Measurements from ENCODE around the gene RBM44.

The RBM44 gene

GRCh38 chr2:237863689-237864443 is 65.3 kb downstream of the RBM44 start:
- Histone ChIP-seq H3K4me1 (ENCODE audit: control insufficient read depth, insufficient read depth, low read length) (peaks cover 4% of the 10 kb centered on the region), H3K36me3 (ENCODE audit: control insufficient read depth in 2 of 2, insufficient read depth in 1 of 2, low read length in 2 of 2) (no peaks in the 10 kb centered on the region), H3K9me3 (ENCODE audit: control insufficient read depth, insufficient read depth, low read depth, low read length) (no peaks in the 10 kb centered on the region), H3K4me3 (ENCODE audit: low read depth, low read length) (no peak overlapping the region), H3K27ac (ENCODE audit: extremely low read depth, low read depth, low read length) (no peak overlapping the region)
- no peak for TF ChIP-seq ZNF610 (tag by site-specific recombination; IDR thresholded peaks at IDR 0.05; ENCODE audit: borderline replicate concordance)
- TF ChIP-seq, protein P1, sequence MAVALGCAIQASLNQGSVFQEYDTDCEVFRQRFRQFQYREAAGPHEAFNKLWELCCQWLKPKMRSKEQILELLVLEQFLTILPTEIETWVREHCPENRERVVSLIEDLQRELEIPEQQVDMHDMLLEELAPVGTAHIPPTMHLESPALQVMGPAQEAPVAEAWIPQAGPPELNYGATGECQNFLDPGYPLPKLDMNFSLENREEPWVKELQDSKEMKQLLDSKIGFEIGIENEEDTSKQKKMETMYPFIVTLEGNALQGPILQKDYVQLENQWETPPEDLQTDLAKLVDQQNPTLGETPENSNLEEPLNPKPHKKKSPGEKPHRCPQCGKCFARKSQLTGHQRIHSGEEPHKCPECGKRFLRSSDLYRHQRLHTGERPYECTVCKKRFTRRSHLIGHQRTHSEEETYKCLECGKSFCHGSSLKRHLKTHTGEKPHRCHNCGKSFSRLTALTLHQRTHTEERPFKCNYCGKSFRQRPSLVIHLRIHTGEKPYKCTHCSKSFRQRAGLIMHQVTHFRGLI (tag by site-specific recombination; IDR thresholded peaks at IDR 0.05), result peak; percentile 62; the same call in 1 of the 2 replicates
- ChIA-PET POLR2A (no interaction called here), CTCF (no interaction called here)

DNA sequence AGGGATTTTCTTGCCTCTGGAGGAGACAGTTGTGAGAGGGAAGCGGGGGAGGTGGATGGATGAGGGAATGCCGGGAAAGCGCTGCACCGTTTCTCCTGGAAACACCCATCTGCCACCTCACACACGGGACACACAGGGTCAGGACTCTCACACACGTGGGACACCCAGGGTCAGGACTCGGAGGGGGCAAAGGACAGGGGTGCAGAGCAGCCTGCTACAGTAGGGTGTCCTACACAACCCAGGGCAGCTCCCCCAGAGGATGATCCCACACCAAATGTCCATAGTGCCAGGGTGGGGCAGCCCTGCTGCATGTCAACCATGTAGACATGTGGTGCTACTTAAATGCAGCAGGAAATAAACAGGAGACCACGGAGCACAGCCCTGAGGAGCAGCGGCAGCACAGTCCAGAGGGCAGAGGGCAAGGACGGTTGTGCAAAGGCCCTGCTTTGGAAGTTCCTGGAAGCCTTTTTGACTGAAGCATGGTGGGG is 65.9 kb downstream of the RBM44 start:
- Histone ChIP-seq H3K9me3 (ENCODE audit: control insufficient read depth, insufficient read depth, low read depth, low read length) (no peaks in the 10 kb centered on the region), H3K36me3 (ENCODE audit: control insufficient read depth in 2 of 2, insufficient read depth in 1 of 2, low read length in 2 of 2) (no peaks in the 10 kb centered on the region), H3K4me3 (ENCODE audit: low read depth, low read length) (no peak overlapping the region), H3K27ac (ENCODE audit: extremely low read depth, low read depth, low read length) (no peak overlapping the region), H3K4me1 (ENCODE audit: control insufficient read depth, insufficient read depth, low read length) (peaks cover 4% of the 10 kb centered on the region)
- TF ChIP-seq ZNF341 (tag by site-specific recombination; IDR thresholded peaks at IDR 0.05; ENCODE audit: low read depth), result peak; percentile 63
- TF ChIP-seq, protein P2, sequence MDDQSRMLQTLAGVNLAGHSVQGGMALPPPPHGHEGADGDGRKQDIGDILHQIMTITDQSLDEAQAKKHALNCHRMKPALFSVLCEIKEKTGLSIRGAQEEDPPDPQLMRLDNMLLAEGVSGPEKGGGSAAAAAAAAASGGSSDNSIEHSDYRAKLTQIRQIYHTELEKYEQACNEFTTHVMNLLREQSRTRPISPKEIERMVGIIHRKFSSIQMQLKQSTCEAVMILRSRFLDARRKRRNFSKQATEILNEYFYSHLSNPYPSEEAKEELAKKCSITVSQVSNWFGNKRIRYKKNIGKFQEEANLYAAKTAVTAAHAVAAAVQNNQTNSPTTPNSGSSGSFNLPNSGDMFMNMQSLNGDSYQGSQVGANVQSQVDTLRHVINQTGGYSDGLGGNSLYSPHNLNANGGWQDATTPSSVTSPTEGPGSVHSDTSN (CRISPR knock-in tag; IDR thresholded peaks at IDR 0.05), result no peak
- CTCF ChIA-PET, result no interaction called here
- POLR2A ChIA-PET, result no interaction called here

DNA sequence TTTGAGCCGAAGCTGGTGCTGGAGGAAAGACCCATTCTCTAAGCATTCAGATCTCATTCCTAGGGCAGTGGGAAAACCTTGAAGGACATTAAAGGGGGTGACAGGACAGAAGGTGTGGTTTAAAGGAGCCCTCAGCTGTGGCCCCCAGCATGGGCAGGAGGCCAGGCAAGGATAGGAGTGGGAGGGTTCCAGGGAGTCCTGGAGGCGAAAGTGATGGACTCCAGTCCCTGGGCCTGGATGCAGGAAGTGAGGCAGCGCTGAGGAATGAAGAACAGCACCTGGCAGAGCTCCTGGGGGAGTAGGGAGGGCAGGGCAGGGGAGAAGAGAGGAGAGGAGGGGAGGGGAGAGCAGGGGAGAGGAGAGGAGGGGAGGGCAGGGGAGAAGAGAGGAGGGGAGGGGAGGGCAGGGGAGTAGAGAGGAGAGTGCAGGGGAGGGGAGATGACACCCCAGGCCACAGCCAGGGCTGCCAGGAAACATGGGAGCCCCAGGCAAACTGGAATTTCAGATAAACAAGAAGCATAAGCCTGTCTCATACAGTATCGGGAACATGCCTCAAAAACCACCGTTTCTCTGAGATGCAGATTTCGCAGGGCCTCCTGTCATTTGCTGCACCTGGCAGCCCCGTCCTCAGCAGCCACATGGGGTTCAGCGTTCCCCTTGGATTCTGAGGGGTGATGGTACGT is 66.5 kb downstream of the RBM44 start:
- H3K4me1 ChIP-seq (ENCODE audit: control insufficient read depth, insufficient read depth, low read length), result peaks cover 4% of the 10 kb centered on the region
- CTCF ChIA-PET, result no interaction called here
- no peaks in the 10 kb centered on the region for H3K9me3 ChIP-seq (ENCODE audit: control insufficient read depth, insufficient read depth, low read depth, low read length)
- POLR2A ChIA-PET, result no interaction called here
- no peaks in the 10 kb centered on the region for H3K36me3 ChIP-seq (ENCODE audit: control insufficient read depth in 2 of 2, insufficient read depth in 1 of 2, low read length in 2 of 2)
- H3K27ac ChIP-seq (ENCODE audit: extremely low read depth, low read depth, low read length), result no peak overlapping the region
- H3K4me3 ChIP-seq (ENCODE audit: low read depth, low read length), result no peak overlapping the region
- TF ChIP-seq, protein P3, sequence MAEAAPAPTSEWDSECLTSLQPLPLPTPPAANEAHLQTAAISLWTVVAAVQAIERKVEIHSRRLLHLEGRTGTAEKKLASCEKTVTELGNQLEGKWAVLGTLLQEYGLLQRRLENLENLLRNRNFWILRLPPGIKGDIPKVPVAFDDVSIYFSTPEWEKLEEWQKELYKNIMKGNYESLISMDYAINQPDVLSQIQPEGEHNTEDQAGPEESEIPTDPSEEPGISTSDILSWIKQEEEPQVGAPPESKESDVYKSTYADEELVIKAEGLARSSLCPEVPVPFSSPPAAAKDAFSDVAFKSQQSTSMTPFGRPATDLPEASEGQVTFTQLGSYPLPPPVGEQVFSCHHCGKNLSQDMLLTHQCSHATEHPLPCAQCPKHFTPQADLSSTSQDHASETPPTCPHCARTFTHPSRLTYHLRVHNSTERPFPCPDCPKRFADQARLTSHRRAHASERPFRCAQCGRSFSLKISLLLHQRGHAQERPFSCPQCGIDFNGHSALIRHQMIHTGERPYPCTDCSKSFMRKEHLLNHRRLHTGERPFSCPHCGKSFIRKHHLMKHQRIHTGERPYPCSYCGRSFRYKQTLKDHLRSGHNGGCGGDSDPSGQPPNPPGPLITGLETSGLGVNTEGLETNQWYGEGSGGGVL (tag by site-specific recombination; IDR thresholded peaks at IDR 0.05), result peak; percentile 54
- TF ChIP-seq GLIS2 (tag by site-specific recombination; IDR thresholded peaks at IDR 0.05) (no peak), ZNF157 (tag by site-specific recombination; IDR thresholded peaks at IDR 0.05) (no peak), GLIS1 (tag by site-specific recombination; IDR thresholded peaks at IDR 0.05) (peak; percentile 31; the same call in 1 of the 2 replicates), ZNF169 (tag by site-specific recombination; IDR thresholded peaks at IDR 0.05) (no peak), ZNF112 (tag by site-specific recombination; IDR thresholded peaks at IDR 0.05) (no peak)

DNA sequence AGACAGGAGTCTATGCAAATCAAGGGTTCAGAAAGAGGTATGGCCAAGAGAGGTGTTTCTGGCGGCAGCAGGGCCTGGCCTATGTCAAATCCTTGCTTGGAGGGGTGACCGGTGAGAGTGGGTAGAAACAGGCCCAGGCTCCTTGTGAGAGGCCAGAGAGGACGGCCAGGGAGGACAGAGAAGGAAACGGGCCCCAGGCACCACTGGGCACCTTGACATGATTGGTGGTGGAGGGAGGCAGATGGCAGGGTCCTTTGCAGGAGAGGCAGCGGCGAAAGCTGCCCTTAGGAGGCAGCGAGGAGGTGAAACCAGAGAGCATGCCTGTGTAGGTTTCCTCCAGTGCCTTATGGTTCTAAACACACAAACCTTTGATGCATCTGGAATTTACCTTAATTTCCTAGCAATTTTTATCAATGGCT is 67.1 kb downstream of the RBM44 start:
- Histone ChIP-seq H3K4me3 (ENCODE audit: low read depth, low read length) (no peak overlapping the region), H3K27ac (ENCODE audit: extremely low read depth, low read depth, low read length) (no peak overlapping the region), H3K36me3 (ENCODE audit: control insufficient read depth in 2 of 2, insufficient read depth in 1 of 2, low read length in 2 of 2) (no peaks in the 10 kb centered on the region), H3K9me3 (ENCODE audit: control insufficient read depth, insufficient read depth, low read depth, low read length) (no peaks in the 10 kb centered on the region), H3K4me1 (ENCODE audit: control insufficient read depth, insufficient read depth, low read length) (peaks cover 4% of the 10 kb centered on the region)
- ChIA-PET CTCF (interaction anchor here (1.1 kb wide), 1 partner anchor 12 kb away, joined by 3 read pairs; no protein-coding TSS in a partner anchor), POLR2A (no interaction called here)
- TF ChIP-seq, protein P4, sequence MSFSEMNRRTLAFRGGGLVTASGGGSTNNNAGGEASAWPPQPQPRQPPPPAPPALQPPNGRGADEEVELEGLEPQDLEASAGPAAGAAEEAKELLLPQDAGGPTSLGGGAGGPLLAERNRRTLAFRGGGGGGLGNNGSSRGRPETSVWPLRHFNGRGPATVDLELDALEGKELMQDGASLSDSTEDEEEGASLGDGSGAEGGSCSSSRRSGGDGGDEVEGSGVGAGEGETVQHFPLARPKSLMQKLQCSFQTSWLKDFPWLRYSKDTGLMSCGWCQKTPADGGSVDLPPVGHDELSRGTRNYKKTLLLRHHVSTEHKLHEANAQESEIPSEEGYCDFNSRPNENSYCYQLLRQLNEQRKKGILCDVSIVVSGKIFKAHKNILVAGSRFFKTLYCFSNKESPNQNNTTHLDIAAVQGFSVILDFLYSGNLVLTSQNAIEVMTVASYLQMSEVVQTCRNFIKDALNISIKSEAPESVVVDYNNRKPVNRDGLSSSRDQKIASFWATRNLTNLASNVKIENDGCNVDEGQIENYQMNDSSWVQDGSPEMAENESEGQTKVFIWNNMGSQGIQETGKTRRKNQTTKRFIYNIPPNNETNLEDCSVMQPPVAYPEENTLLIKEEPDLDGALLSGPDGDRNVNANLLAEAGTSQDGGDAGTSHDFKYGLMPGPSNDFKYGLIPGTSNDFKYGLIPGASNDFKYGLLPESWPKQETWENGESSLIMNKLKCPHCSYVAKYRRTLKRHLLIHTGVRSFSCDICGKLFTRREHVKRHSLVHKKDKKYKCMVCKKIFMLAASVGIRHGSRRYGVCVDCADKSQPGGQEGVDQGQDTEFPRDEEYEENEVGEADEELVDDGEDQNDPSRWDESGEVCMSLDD (tag by site-specific recombination; IDR thresholded peaks at IDR 0.05), result no peak
- TF ChIP-seq ZNF211 (tag by site-specific recombination; IDR thresholded peaks at IDR 0.05; ENCODE audit: low read depth) (no peak), ZNF24 (tag by site-specific recombination; IDR thresholded peaks at IDR 0.05) (no peak), ZNF146 (tag by site-specific recombination; IDR thresholded peaks at IDR 0.05) (0 out of 2 replicates have a peak, but pooled peaks have one; percentile 34), ZSCAN16 (tag by site-specific recombination; IDR thresholded peaks at IDR 0.05) (no peak), MZF1 (tag by site-specific recombination; IDR thresholded peaks at IDR 0.05; ENCODE audit: borderline replicate concordance) (no peak)

Measured in HEK293 (cell line).